ENCODE data around the gene NUTF2.

Gene NUTF2

DNA sequence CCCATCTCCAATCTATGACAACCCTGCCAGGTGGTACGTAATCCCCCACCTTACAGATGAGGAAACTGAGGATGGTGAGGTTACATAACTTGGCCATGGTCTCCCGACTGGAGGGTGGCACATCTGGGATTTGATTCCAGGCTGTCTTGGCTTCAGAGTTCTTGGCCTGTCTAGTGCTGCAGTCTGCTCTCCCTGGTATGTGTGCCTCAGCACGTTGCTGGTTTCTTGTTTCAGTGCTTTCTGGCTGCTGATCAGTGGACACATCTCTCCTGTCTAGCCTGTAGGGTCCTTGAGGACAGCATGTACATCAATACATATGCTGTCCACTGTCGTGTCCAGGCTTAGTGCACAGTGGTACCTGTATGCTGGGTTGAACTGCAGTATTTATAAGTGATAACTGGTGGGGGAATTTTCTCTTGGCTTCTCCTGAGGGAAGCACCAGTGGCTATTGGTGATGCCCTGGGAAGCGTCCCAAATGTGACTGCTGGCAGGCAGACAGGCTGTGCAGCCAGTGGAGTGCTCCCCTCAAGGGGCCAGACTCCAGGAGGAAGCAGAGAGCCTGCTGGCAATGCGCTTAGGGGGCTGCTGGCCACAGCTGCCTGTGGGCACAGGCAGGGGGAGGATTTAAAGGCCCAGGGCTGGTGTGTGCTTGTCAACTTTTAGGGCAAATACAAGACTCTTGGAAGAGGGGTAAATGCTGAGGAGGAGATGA lies 70.6 kb downstream of the NUTF2 start:
- no peak for DNase-seq (ENCODE audit: low read depth in 1 of 2, low spot score in 1 of 2)

DNA sequence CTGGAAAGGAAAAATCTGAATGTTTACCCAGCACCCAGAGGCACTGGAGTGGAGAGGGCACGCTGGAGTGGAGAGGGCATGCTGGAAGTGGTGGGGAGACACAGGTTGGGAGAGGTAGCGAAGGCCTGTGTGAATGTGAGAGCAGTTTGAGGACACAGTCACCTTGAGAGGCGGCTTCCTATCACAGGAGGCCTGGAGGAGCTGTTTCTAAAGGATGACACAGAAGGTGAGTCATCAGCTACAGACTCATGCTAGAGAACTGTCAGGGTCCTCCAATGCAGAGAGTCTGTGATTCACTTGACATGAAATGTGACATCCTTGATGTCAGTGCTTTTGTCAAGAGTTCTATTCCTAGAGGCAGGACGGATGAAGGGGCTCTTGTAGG lies 71.1 kb downstream of the NUTF2 start:
- DNase-seq (ENCODE audit: low read depth in 1 of 2, low spot score in 1 of 2): peak in 1 of 2 donors; percentile 65

DNA sequence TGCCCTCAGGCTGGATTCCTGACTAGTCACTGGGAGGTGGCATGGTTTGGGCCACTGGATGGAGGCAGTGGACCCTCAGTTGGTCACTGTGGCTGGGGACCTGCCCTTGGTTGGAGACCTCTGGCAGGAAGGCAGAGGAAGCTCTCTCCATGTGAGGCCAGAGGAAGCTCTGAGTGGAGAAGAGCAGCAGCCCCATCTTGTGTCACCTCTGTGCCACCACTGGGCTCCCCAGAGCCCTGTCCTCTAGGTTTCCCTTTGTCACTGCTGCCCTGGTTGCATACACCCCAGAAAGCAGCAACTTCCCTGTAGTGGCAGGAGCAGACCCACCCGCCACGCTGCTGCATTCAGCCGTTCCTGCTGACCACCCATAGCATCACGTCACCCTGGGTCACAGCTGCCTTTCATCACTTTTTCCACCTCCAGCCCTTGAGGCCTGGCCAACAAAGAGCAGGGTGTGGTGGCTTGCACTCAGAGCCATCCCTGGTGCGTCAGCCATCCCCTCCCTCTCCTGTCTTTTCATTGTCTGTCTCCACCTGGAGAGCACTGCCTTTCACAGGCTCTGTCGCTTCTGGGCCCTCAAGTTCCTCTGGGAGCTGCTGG lies 73.0 kb downstream of the NUTF2 start:
- DNase-seq (ENCODE audit: low read depth in 1 of 2, low spot score in 1 of 2): no peak

All from activated CD4-positive, alpha-beta T cell treated with anti-CD3 and anti-CD28 coated beads, Interleukin-2, amount 50 U/mL, for 24 hours (primary cell).